Femur (tissue), 1 donor: ENCODE measurements around the gene PIWIL4.

Experiments
- DNase-seq: peaks from one replicate; pipeline ENCODE4 v3.0.0-alpha.2; 2017

The PIWIL4 gene

DNA sequence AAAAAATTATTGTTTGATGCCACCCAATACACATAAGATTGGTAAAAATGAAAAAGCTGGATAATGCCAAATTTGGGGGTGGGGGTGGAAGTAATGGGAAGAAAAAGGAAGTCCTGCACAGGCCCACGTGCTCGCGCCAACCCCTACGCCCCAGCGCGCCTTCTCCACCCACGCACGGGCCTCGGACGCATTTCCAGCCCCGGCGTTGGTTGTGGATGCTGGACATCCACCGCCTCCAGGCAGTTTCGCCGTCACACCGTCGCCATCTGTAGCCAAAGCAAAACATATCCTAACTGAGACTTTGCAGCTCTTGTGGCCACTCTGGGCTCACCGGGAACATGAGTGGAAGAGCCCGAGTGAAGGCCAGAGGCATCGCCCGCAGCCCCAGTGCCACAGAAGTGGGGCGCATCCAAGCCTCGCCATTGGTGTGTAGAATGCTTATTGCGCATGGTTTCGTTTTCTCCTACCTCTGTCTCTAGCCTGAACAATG, at the start of gene PIWIL4:
Gene PIWIL4 (plus strand): TSS at position 188 of the 490 bp plus-strand sequence. CDS start 151 bp downstream, at position 339.
- DNase-seq, result no peak

DNA sequence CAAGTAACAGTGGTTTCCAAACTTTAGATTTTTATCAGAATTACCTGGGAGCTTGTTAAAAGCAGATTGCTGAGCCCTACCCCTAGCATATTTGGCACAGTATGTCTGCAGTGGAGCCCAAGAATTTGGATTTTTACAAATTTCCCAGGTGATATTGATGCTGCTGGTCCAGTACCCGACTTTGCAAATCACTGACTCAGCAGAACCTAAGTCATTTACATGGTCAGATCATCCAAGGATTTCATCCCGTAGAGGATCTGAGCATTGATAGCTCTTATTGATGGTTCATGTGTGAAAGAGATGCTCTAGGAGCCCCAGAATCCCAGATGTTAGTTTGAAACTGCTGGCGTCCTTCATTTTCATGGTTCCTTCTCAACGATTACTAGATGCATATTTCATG, 48.9 kb upstream of the PIWIL4 start:
- no peak for DNase-seq

DNA sequence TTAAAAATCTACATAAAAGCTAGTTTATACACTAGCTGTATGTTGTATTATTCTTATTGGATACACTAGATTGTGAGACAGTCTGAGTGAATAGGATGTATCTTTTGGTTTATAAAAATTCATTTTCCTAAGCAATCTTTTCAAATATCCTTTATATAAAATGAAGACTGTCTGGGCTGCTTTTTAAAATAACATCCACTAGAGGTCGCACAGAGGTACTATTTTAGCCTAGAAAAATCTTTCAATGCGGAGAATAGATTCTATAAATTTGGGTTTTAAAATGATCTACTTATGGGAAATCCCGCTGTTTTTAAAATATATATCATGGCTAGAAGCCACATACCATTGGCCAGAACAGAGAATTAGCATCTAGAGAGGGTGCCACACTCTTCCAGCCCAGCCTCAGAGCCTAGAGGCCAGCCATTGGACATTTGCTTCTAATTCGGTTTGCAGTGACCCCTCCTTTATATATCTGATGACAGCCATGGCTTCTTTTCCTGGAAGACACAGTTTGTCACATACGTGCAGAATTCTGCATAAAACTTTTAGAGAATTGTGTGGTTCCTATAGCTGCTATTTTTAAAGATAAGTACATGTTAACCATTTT, 47.6 kb upstream of the PIWIL4 start:
- no peak for DNase-seq

- no peak for DNase-seq
Observed at GRCh38 chr11:94521684-94522083, 45.5 kb upstream of the PIWIL4 start.

GRCh38 chr11:94524341-94524740, 42.8 kb upstream of the PIWIL4 start:
- DNase-seq, result no peak

DNA sequence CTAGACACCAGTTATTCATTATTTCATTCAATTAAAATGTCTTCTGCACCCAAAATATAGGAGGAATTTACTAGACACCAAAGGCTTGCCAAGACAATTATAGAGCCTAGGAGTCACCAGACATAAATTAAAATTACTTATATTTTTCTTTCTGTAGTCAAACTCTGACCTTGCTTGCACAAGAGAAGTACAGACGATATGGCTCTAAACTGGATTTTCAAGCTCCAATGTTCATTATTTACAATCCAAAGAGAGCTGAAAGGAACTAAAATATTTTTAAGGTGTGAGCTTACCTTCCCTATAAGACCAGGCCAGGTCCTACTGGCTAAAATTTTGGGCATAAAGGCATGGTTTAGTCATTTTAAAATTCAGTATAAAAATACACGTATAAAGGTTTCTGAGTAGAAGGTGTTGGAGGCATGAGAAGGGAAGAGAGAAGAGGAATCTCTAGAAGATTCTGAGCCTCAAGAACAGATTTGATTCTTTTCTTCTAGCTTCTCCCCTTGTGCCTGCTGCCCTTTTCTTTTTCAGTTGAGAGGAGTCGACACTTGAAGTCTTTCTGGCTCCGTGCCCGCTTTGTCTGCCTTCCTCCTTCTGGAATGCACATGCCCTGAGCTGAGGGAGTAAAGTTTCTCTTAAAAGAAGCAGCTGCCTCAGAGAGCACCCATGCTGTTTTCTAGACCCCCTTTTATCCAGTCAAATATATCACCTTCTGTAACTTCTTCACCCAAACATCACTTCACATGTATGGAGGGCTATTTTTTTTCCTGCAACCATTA, 41.4 kb upstream of the PIWIL4 start:
- DNase-seq, result peak; percentile 69

- no peak for DNase-seq
Observed at GRCh38 chr11:94526645-94527438, 40.3 kb upstream of the PIWIL4 start.

DNA sequence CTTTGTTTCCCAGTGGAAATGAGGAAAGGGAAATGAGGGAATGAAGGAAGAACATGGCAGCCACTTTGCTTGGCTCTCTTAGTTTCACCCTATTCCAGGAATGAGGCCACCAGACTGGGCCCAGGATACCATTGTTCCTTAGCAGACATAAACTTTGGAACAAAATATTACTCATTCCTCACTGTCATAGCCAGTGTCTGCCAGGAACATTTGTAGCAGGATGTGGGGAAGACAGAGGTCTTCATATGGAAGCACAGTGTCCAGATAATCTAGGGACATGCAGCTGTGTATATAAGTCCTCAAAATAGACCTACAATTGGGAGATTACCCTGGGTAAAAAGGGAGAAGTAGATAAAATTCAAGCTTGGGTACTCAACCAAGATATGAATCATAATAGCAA, 38.6 kb upstream of the PIWIL4 start:
- DNase-seq, result no peak

DNA sequence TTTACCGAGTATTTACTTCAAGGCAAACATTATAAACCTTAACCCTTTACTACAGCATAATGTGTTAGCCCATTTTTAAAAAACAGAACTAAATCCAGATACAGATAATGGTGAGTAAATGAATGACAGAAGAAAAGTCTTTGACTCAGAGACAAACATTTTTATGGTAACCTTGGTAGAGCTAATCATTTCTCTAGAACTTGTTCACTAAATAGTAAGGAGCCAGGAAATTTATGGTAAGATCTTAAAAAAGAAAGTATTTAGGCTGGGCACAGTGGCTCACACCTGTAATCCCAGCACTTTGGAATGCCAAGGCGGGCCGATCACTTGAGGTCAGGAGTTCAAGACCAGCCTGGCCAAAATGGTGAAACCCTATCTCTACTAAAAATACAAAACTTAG, 35.0 kb upstream of the PIWIL4 start:
- no peak for DNase-seq

- no peak for DNase-seq
Observed at GRCh38 chr11:94533206-94533605, 34.0 kb upstream of the PIWIL4 start.

DNA sequence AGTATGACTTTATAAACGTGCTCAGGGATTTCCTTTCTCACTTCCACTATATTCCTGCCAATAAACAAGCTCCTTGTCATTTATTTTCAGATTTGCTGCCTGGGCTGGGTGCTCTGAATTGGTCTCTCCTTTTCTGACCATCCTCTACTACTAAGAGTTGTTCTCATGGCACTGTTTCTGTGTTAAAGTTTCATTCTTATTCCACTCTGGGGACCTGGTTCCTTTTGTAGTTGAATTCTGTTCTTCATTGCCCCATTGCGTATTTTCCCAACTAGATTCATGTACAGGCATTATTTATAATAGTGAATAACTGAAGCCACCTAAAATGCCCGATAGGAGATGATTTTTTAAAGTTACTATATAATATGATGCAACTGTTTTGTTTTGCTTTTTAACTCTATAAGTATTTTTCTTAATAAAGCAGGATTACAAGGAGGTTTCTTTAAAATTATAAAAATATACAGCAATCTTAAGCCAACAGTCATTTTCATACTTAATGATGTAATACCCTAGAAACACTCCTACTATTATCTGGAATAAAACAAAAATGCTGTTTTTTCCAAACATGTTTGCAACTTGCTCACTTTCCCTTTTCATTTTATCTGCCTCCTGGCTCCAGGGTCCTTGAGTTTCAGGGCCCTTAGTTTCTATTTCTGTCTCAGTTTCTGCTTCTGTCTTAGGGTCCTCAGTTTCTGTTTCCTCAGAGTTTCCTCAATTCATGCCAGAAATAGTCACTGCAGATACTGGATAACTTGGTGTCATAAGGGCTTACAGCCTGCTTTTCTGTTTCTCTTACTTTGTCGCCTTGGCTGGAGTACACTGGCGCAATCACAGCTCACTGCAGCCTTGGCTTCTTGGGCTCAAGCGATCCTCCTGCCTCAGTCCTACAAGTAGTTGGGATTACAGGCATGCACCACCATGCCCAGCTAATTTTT, 33.2 kb upstream of the PIWIL4 start:
- no peak for DNase-seq

- no peak for DNase-seq
Observed at GRCh38 chr11:94536386-94536785, 30.8 kb upstream of the PIWIL4 start.

GRCh38 chr11:94537031-94537600, 30.1 kb upstream of the PIWIL4 start:
- peak; percentile 28 for DNase-seq

- DNase-seq, result no peak
Observed at GRCh38 chr11:94539420-94539819, 27.7 kb upstream of the PIWIL4 start.

- peak; percentile 92 for DNase-seq
Observed at GRCh38 chr11:94543695-94544645, 23.2 kb upstream of the PIWIL4 start, which contains the start of gene FUT4. TSS of gene FUT4 (plus strand) at chr11:94543921. CDS start at chr11:94544134, 213 bp downstream.

GRCh38 chr11:94544646-94545263, 22.4 kb upstream of the PIWIL4 start:
- DNase-seq, result peak; percentile 40

DNA sequence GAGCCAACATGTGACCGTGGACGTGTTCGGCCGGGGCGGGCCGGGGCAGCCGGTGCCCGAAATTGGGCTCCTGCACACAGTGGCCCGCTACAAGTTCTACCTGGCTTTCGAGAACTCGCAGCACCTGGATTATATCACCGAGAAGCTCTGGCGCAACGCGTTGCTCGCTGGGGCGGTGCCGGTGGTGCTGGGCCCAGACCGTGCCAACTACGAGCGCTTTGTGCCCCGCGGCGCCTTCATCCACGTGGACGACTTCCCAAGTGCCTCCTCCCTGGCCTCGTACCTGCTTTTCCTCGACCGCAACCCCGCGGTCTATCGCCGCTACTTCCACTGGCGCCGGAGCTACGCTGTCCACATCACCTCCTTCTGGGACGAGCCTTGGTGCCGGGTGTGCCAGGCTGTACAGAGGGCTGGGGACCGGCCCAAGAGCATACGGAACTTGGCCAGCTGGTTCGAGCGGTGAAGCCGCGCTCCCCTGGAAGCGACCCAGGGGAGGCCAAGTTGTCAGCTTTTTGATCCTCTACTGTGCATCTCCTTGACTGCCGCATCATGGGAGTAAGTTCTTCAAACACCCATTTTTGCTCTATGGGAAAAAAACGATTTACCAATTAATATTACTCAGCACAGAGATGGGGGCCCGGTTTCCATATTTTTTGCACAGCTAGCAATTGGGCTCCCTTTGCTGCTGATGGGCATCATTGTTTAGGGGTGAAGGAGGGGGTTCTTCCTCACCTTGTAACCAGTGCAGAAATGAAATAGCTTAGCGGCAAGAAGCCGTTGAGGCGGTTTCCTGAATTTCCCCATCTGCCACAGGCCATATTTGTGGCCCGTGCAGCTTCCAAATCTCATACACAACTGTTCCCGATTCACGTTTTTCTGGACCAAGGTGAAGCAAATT, 21.7 kb upstream of the PIWIL4 start:
- peak; percentile 43 for DNase-seq

- DNase-seq, result no peak
Observed at GRCh38 chr11:94546162-94546470, 21.1 kb upstream of the PIWIL4 start.

- no peak for DNase-seq
Observed at GRCh38 chr11:94546886-94547285, 20.3 kb upstream of the PIWIL4 start.
